ENCODE data around the gene FHOD3. TPM values are rescaled to one million over a fixed set of nuclear protein-coding genes. Genes with fewer than 3 reads are reported as not detected.

The FHOD3 gene
- total RNA-seq, 2 donors from 2014 or later, result 19.8 to 24.9 TPM

GRCh38 chr18:36378205-36378604 is 80.7 kb downstream of the FHOD3 start:
- H3K4me3 ChIP-seq, result no peak overlapping the region
- no peak for ATAC-seq (ENCODE audit: insufficient number of reproducible peaks, low FRiP score, low read depth)
- H3K9me3 ChIP-seq, result no peaks in the 10 kb centered on the region
- H3K4me1 ChIP-seq (ENCODE audit: control insufficient read depth in 1 of 2, low read depth in 2 of 2), result peaks cover 14 to 55% of the 10 kb centered on the region in 2 donors
- no peaks in the 10 kb centered on the region for H3K27me3 ChIP-seq (replicated peaks; ENCODE audit: insufficient read depth)
- H3K27ac ChIP-seq, result no peak overlapping the region
- no peak for DNase-seq (ENCODE audit: low spot score)
- TF ChIP-seq CTCF (IDR thresholded peaks at IDR 0.05), result no peak
- H3K36me3 ChIP-seq, result no peaks in the 10 kb centered on the region

GRCh38 chr18:36379435-36379984 is 82.0 kb downstream of the FHOD3 start:
- no peak for ATAC-seq (ENCODE audit: insufficient number of reproducible peaks, low FRiP score, low read depth)
- TF ChIP-seq CTCF (IDR thresholded peaks at IDR 0.05), result no peak

GRCh38 chr18:36380173-36380827 is 82.8 kb downstream of the FHOD3 start:
- Histone ChIP-seq H3K9me3 (no peaks in the 10 kb centered on the region), H3K4me1 (ENCODE audit: control insufficient read depth in 1 of 2, low read depth in 2 of 2) (peaks cover 0 to 39% of the 10 kb centered on the region in 2 donors), H3K4me3 (no peak overlapping the region), H3K27ac (peak overlapping the region in 1 of 2 donors; percentile 34), H3K36me3 (no peaks in the 10 kb centered on the region), H3K27me3 (replicated peaks; ENCODE audit: insufficient read depth) (no peaks in the 10 kb centered on the region)
- ATAC-seq (ENCODE audit: insufficient number of reproducible peaks, low FRiP score, low read depth) (no peak), DNase-seq (ENCODE audit: low spot score) (no peak)
- TF ChIP-seq CTCF (IDR thresholded peaks at IDR 0.05), result no peak

More at GRCh38 chr18:36379435-36379984, 82.0 kb downstream of the FHOD3 start:
- Histone ChIP-seq H3K4me1 (ENCODE audit: control insufficient read depth in 1 of 2, low read depth in 2 of 2) (peaks cover 2 to 46% of the 10 kb centered on the region in 2 donors), H3K9me3 (no peaks in the 10 kb centered on the region), H3K27ac (no peak overlapping the region), H3K4me3 (no peak overlapping the region), H3K27me3 (replicated peaks; ENCODE audit: insufficient read depth) (no peaks in the 10 kb centered on the region), H3K36me3 (no peaks in the 10 kb centered on the region)
- no peak for DNase-seq (ENCODE audit: low spot score)

- no peak for DNase-seq (ENCODE audit: low spot score)
- no peaks in the 10 kb centered on the region for H3K9me3 ChIP-seq
- H3K27ac ChIP-seq, result peak overlapping the region in 1 of 2 donors; percentile 34
- no peak for TF ChIP-seq CTCF (IDR thresholded peaks at IDR 0.05)
- no peak overlapping the region for H3K4me3 ChIP-seq
- no peaks in the 10 kb centered on the region for H3K36me3 ChIP-seq
- no peak for ATAC-seq (ENCODE audit: insufficient number of reproducible peaks, low FRiP score, low read depth)
- no peaks in the 10 kb centered on the region for H3K27me3 ChIP-seq (replicated peaks; ENCODE audit: insufficient read depth)
- peaks cover 0 to 32% of the 10 kb centered on the region in 2 donors for H3K4me1 ChIP-seq (ENCODE audit: control insufficient read depth in 1 of 2, low read depth in 2 of 2)
These were observed 83.6 kb downstream of the FHOD3 start for GRCh38 chr18:36381075-36381474.

GRCh38 chr18:36382854-36383253 is 85.3 kb downstream of the FHOD3 start:
- Histone ChIP-seq H3K4me3 (no peak overlapping the region), H3K27ac (no peak overlapping the region), H3K27me3 (replicated peaks; ENCODE audit: insufficient read depth) (no peaks in the 10 kb centered on the region), H3K36me3 (no peaks in the 10 kb centered on the region), H3K4me1 (ENCODE audit: control insufficient read depth in 1 of 2, low read depth in 2 of 2) (peaks cover 0 to 34% of the 10 kb centered on the region in 2 donors), H3K9me3 (no peaks in the 10 kb centered on the region)
- ATAC-seq (ENCODE audit: insufficient number of reproducible peaks, low FRiP score, low read depth) (no peak), DNase-seq (ENCODE audit: low spot score) (no peak)
- no peak for TF ChIP-seq CTCF (IDR thresholded peaks at IDR 0.05)
